H1 (cell line): ENCODE data around the gene DEK. TPM values are rescaled to one million over a fixed set of nuclear protein-coding genes. Genes with fewer than 3 reads are reported as not detected.
"Not testable (repeated sequence)": the region's sequence is repeated elsewhere in the genome, so short reads cannot be mapped to it uniquely, and the experiment has no call there.

Experiments
- CTCF ChIA-PET: fragments of 300-600 bp; sonication (Branson Sonifier 250); formaldehyde crosslinking; loops from one replicate; lab custom pipeline; 2021; ENCODE audit not compliant: partially characterized antibody; lab: Charles Lee
- POLR2A ChIA-PET: fragments of 300-600 bp; sonication (Branson Sonifier 250); formaldehyde crosslinking; loops from one replicate; lab custom pipeline; 2021; ENCODE audit warnings: inconsistent platforms; ENCODE audit not compliant: partially characterized antibody; lab: Charles Lee
- DNase-seq, 2 experiments: peaks; one replicate each; pipeline versions ENCODE4 v3.0.0 to v3.0.0-alpha.2; 2010 to 2022; ENCODE audit warnings: low spot score in 2 of 2, low read depth in 1 of 2, mixed read lengths in 1 of 2
- FAIRE-seq: peaks from 2 replicates; lab custom pipeline; 2011; peaks lifted over from hg19 to GRCh38; lab: Jason Lieb, UNC
- H2AFZ ChIP-seq: 2 replicates; pipeline ENCODE4 v1.8.1; 2012; ENCODE audit warnings: low read length, inconsistent platforms
- H2AK5ac ChIP-seq: 2 replicates; pipeline ENCODE4 v1.6.1; 2013; ENCODE audit warnings: low read depth, low read length
- H2BK120ac ChIP-seq: replicated peaks from 2 replicates; pipeline ENCODE3; 2013; ENCODE audit warnings: low read depth, low read length, inconsistent platforms
- H2BK12ac ChIP-seq: 2 replicates; pipeline ENCODE4 v1.6.1; 2013; ENCODE audit warnings: low read depth, low read length
- H2BK15ac ChIP-seq: 2 replicates; pipeline ENCODE4 v1.6.1; 2013; ENCODE audit warnings: low read length
- H2BK20ac ChIP-seq: 2 replicates; pipeline ENCODE4 v1.6.1; 2013; ENCODE audit warnings: low read length
- H2BK5ac ChIP-seq: 2 replicates; pipeline ENCODE4 v1.6.1; 2013; ENCODE audit warnings: low read depth, low read length
- H3K14ac ChIP-seq: 2 replicates; pipeline ENCODE4 v1.6.1; 2013; ENCODE audit warnings: inconsistent platforms; ENCODE audit not compliant: insufficient read length
- H3K18ac ChIP-seq: 2 replicates; pipeline ENCODE4 v1.6.1; 2013; ENCODE audit warnings: low read length; ENCODE audit errors: extremely low read depth
- H3K23ac ChIP-seq: 2 replicates; pipeline ENCODE4 v1.6.1; 2013; ENCODE audit warnings: inconsistent platforms; ENCODE audit not compliant: insufficient read length
- H3K23me2 ChIP-seq: 2 replicates; pipeline ENCODE4 v1.6.1; 2013; ENCODE audit warnings: low read depth, low read length
- H3K27ac ChIP-seq: 2 replicates; pipeline ENCODE4 v1.6.1; 2011; ENCODE audit warnings: low read depth, low read length, inconsistent platforms
- H3K27me3 ChIP-seq, 4 experiments: replicated peaks in 1 of 4; 1 replicate in 1 of 4; 2 replicates in 3 of 4; pipeline versions ENCODE4 v1.6.1 to v1.8.1; 2011 to 2013; ENCODE audit warnings: low read length in 3 of 4, mild to moderate bottlenecking in 3 of 4, inconsistent platforms in 2 of 4, mixed read lengths in 2 of 4, moderate library complexity in 1 of 4; ENCODE audit not compliant: control insufficient read depth in 3 of 4, insufficient read depth in 3 of 4; ENCODE audit errors: extremely low read depth in 1 of 4
- H3K36me3 ChIP-seq, 4 experiments: 2 replicates each; pipeline versions ENCODE4 v1.6.1 to v1.8.1; 2011 to 2013; ENCODE audit warnings: mild to moderate bottlenecking in 4 of 4, low read length in 3 of 4, moderate library complexity in 2 of 4, control low read depth in 1 of 4, inconsistent platforms in 1 of 4; ENCODE audit not compliant: insufficient read depth in 4 of 4, control insufficient read depth in 2 of 4
- H3K4ac ChIP-seq: replicated peaks from 2 replicates; pipeline ENCODE3; 2013; ENCODE audit warnings: low read length, low read depth, mixed read lengths, inconsistent platforms; ENCODE audit not compliant: insufficient read length
- H3K4me1 ChIP-seq, 4 experiments: replicated peaks in 1 of 4; 1 replicate in 1 of 4; 2 replicates in 3 of 4; pipeline versions ENCODE4 v1.6.1 to v1.8.1; 2011 to 2013; ENCODE audit warnings: low read length in 3 of 4, inconsistent platforms in 2 of 4, mixed read lengths in 1 of 4; ENCODE audit not compliant: insufficient read depth in 4 of 4, control insufficient read depth in 3 of 4
- H3K4me2 ChIP-seq, 2 experiments: 2 replicates each; pipeline versions ENCODE4 v1.6.1 to v1.8.1; 2011 to 2013; ENCODE audit warnings: low read depth in 2 of 2, low read length in 2 of 2, control low read depth in 1 of 2, inconsistent platforms in 1 of 2, mild to moderate bottlenecking in 1 of 2; ENCODE audit not compliant: insufficient read depth in 1 of 2
- H3K4me3 ChIP-seq, 4 experiments: fragments of 200-600, 300-600 bp in 1 of 4; sonication (generic), shearing (Covaris generic), sonication (Bioruptor Twin) in 1 of 4; 2 replicates each; pipeline versions ENCODE4 v1.5.1 to v1.8.1; 2011 to 2016; ENCODE audit warnings: low read length in 4 of 4, low read depth in 3 of 4, control low read depth in 2 of 4, inconsistent platforms in 2 of 4, mild to moderate bottlenecking in 2 of 4, mixed read lengths in 1 of 4, moderate library complexity in 1 of 4; ENCODE audit not compliant: insufficient read depth in 2 of 4; ENCODE audit errors: extremely low read depth in 1 of 4
- H3K56ac ChIP-seq: replicated peaks from 2 replicates; pipeline ENCODE3; 2013; ENCODE audit warnings: low read depth, mild to moderate bottlenecking, mixed read lengths, low read length, inconsistent platforms; ENCODE audit not compliant: insufficient read length
- H3K79me1 ChIP-seq: 2 replicates; pipeline ENCODE4 v1.6.1; 2013; ENCODE audit warnings: low read depth, low read length, control low read depth
- H3K79me2 ChIP-seq, 2 experiments: 2 replicates each; pipeline versions ENCODE4 v1.6.1 to v1.8.1; 2012 to 2013; ENCODE audit warnings: low read length in 2 of 2, mild to moderate bottlenecking in 2 of 2, inconsistent platforms in 1 of 2; ENCODE audit not compliant: insufficient read depth in 2 of 2, control insufficient read depth in 1 of 2
- H3K9ac ChIP-seq, 4 experiments: replicated peaks in 1 of 4; 1 replicate in 1 of 4; 2 replicates in 3 of 4; pipeline versions ENCODE4 v1.6.1 to v1.8.1; 2011 to 2013; ENCODE audit warnings: low read depth in 3 of 4, low read length in 3 of 4, control low read depth in 2 of 4, mild to moderate bottlenecking in 2 of 4, moderate library complexity in 2 of 4, inconsistent platforms in 1 of 4; ENCODE audit errors: extremely low read depth in 1 of 4
- H3K9me3 ChIP-seq, 2 experiments: 2 replicates each; pipeline versions ENCODE4 v1.6.1 to v1.8.1; 2012 to 2013; ENCODE audit warnings: mild to moderate bottlenecking in 2 of 2, moderate library complexity in 2 of 2, control low read depth in 1 of 2, inconsistent platforms in 1 of 2, low read depth in 1 of 2, low read length in 1 of 2, mixed read lengths in 1 of 2; ENCODE audit not compliant: insufficient read depth in 2 of 2
- H4K20me1 ChIP-seq, 2 experiments: replicated peaks in 1 of 2; 2 replicates each; pipeline versions ENCODE3 to v1.8.1; 2011 to 2013; ENCODE audit warnings: inconsistent platforms in 2 of 2, low read length in 2 of 2, mild to moderate bottlenecking in 1 of 2; ENCODE audit not compliant: insufficient read depth in 2 of 2, control insufficient read depth in 1 of 2
- H4K5ac ChIP-seq: 2 replicates; pipeline ENCODE4 v1.6.1; 2013; ENCODE audit warnings: low read length, low read depth, mixed read lengths, inconsistent platforms; ENCODE audit not compliant: insufficient read length
- H4K8ac ChIP-seq: 2 replicates; pipeline ENCODE4 v1.8.0; 2013; ENCODE audit warnings: mild to moderate bottlenecking, moderate library complexity, low read length, inconsistent platforms; ENCODE audit not compliant: insufficient read depth; ENCODE audit errors: extremely low read depth
- H4K91ac ChIP-seq: replicated peaks from 2 replicates; pipeline ENCODE3; 2013; ENCODE audit warnings: low read length, mixed read lengths, inconsistent platforms; ENCODE audit not compliant: insufficient read length
- whole genome bisulfite sequencing, 2 experiments: shearing (Covaris generic) in 1 of 2; methylation state at CpG; one replicate each; pipeline versions ENCODE4 v1.1.6 to v1.1.7; 2013 to 2015; ENCODE audit warnings: low lambda C conversion rate in 2 of 2, mixed read lengths in 2 of 2, inconsistent platforms in 1 of 2, low coverage in 1 of 2, missing lambda C conversion rate in 1 of 2; ENCODE audit not compliant: insufficient replicate concordance in 2 of 2, insufficient coverage in 1 of 2, insufficient read length in 1 of 2; ENCODE audit errors: extremely low coverage in 1 of 2, missing lambda C conversion rate in 1 of 2; 5-methylcytosine and 5-hydroxymethylcytosine counted together
- polyA plus RNA-seq, 7 experiments: library from polyadenylated mRNA; depleted of rRNA in 3 of 7; stranded (reverse) in 5 of 7; unstranded in 2 of 7; fragments of >200 nt in 5 of 7; fragments of 200-250 nt in 2 of 7; gene quantifications; 1 replicate in 5 of 7; 2 replicates in 1 of 7; 4 replicates in 1 of 7; pipeline versions ENCODE4 v1.2.1 to v1.2.3, GENCODE V29; 2011 to 2013; ENCODE audit warnings: missing spikeins in 2 of 7, mixed read lengths in 2 of 7
- total RNA-seq: library from RNA; stranded (reverse); fragmentation: NEBNext Ultra II Directional; extraction: Animal tissue kit (Norgen Biotek cat#: 25700); gene quantifications from 2 replicates; pipeline ENCODE4 v1.2.1, GENCODE V29; 2021

DEK gene
- total and polyA plus RNA-seq, 2 of the 8 experiments (the other 6 are each of a cell fraction or from before 2014, with no cell fraction given), result 40.0 to 228 TPM

- H3K9ac ChIP-seq, H3K4ac ChIP-seq, H3K4me2 ChIP-seq, H3K56ac ChIP-seq, DNase-seq, H3K27me3 ChIP-seq, H3K36me3 ChIP-seq, H3K14ac ChIP-seq, H2AK5ac ChIP-seq, H3K4me3 ChIP-seq, H3K79me2 ChIP-seq, H4K5ac ChIP-seq, H3K23ac ChIP-seq, H2BK20ac ChIP-seq, H4K8ac ChIP-seq, H3K4me1 ChIP-seq, POLR2A ChIA-PET, H2BK120ac ChIP-seq, H3K18ac ChIP-seq, H4K20me1 ChIP-seq, H2BK15ac ChIP-seq, H2BK12ac ChIP-seq, H4K91ac ChIP-seq, H3K23me2 ChIP-seq, H3K79me1 ChIP-seq, H2BK5ac ChIP-seq, H2AFZ ChIP-seq, FAIRE-seq, H3K27ac ChIP-seq: not testable (repeated sequence)
- 74% methylated on average over 8 of the region's 8 CpGs; no CpG with 5 or more reads in 1 of the 2 experiments for WGBS, 2 experiments
- peaks cover 7 to 13% of the 10 kb centered on the region in 2 experiments; a peak in 2 of 4 replicates for H3K9me3 ChIP-seq
- CTCF ChIA-PET, result interaction anchor here (0.6 to 2.3 kb wide), 3 partner anchors 11 to 126 kb away, joined by 3 to 7 read pairs (median 4); no protein-coding TSS in a partner anchor
Observed at GRCh38 chr6:18310010-18310409, 45.7 kb upstream of the DEK start.
